K562 (cell line): ENCODE measurements around the gene FOXS1. TPM values are rescaled to one million over a fixed set of nuclear protein-coding genes. Genes with fewer than 3 reads are reported as not detected.

Experiments used
- ATAC-seq: fragments of 200-7000 bp; cut with Tn5 transposase; 3 replicates; pipeline ENCODE4 v1.9.1; 2020; ENCODE audit warnings: moderate library complexity
- BruUV-seq: library from RNA; stranded (reverse); fragments of 400-500 nt; replicated peaks from 2 replicates; lab custom pipeline; 2021; lab: Mats Ljungman, UMichigan
- CTCF ChIA-PET: fragments of 300-600 bp; formaldehyde crosslinking; extraction: SDS; loops from one replicate; lab custom pipeline; 2021; ENCODE audit warnings: low intra/inter-chr PET ratio; lab: Yijun Ruan, JAX
- POLR2A ChIA-PET: fragments of 300-600, 350-650 bp; sonication (Branson Sonifier 250); formaldehyde crosslinking; extraction: SDS; loops from one replicate; lab custom pipeline; 2021; ENCODE audit warnings: antibody characterized with exemption, inconsistent platforms; lab: Yijun Ruan, JAX
- DNase-seq, 4 experiments: peaks; one replicate each; pipeline versions ENCODE4 v3.0.0 to v3.0.0-alpha.2; 2011 to 2018; ENCODE audit warnings: low spot score in 3 of 4, mixed read lengths in 3 of 4; ENCODE audit errors: extremely low read depth in 1 of 4
- FAIRE-seq: peaks from 2 replicates; lab custom pipeline; 2011; peaks lifted over from hg19 to GRCh38; lab: Jason Lieb, UNC
- H2AFZ ChIP-seq: 2 replicates; pipeline ENCODE4 v1.6.0; 2011; ENCODE audit warnings: low read depth, low read length, control low read depth, inconsistent platforms
- H3K27ac ChIP-seq: fragments of 200-600 bp; 3 replicates; pipeline ENCODE4 v1.8.0; 2011; ENCODE audit warnings: low read depth, mild to moderate bottlenecking, control low read depth, inconsistent platforms, low read length, moderate library complexity, mixed read lengths; ENCODE audit errors: extremely low read depth
- H3K27me3 ChIP-seq, 2 experiments: fragments of 300-600 bp in 1 of 2; 2 replicates in 1 of 2; 3 replicates in 1 of 2; pipeline versions ENCODE4 v1.6.0 to v1.8.0; 2011; ENCODE audit warnings: inconsistent platforms in 2 of 2, low read length in 2 of 2, mild to moderate bottlenecking in 1 of 2, mixed read lengths in 1 of 2, moderate library complexity in 1 of 2; ENCODE audit not compliant: control insufficient read depth in 2 of 2, insufficient read depth in 2 of 2
- H3K36me3 ChIP-seq: fragments of 300-600 bp; 3 replicates; pipeline ENCODE4 v1.8.0; 2011; ENCODE audit warnings: mild to moderate bottlenecking, low read length, inconsistent platforms; ENCODE audit not compliant: control insufficient read depth, insufficient read depth
- H3K4me1 ChIP-seq, 2 experiments: fragments of 200-600 bp in 1 of 2; replicated peaks in 1 of 2; 2 replicates in 1 of 2; 3 replicates in 1 of 2; pipeline versions ENCODE4 v1.5.1 to v1.8.0; 2011; ENCODE audit warnings: inconsistent platforms in 2 of 2, low read length in 2 of 2, mild to moderate bottlenecking in 1 of 2, mixed read lengths in 1 of 2, moderate library complexity in 1 of 2; ENCODE audit not compliant: control insufficient read depth in 2 of 2, insufficient read depth in 2 of 2
- H3K4me2 ChIP-seq: 2 replicates; pipeline ENCODE4 v1.6.1; 2011; ENCODE audit warnings: low read length, control low read depth, inconsistent platforms, mixed read lengths; ENCODE audit not compliant: insufficient read depth
- H3K4me3 ChIP-seq: fragments of 200-600 bp; sonication (generic), shearing (Covaris generic); 2 replicates; pipeline ENCODE4 v1.5.1; 2016; ENCODE audit warnings: control low read depth, inconsistent platforms
- H3K79me2 ChIP-seq: fragments of 200-600 bp; 3 replicates; pipeline ENCODE4 v1.8.0; 2011; ENCODE audit warnings: low read length, inconsistent platforms; ENCODE audit not compliant: control insufficient read depth, insufficient read depth
- H3K9ac ChIP-seq, 2 experiments: 2 replicates each; pipeline versions ENCODE4 v1.6.0 to v1.6.1; 2011; ENCODE audit warnings: low read depth in 2 of 2, low read length in 2 of 2, control low read depth in 1 of 2, inconsistent platforms in 1 of 2, mild to moderate bottlenecking in 1 of 2, mixed read lengths in 1 of 2; ENCODE audit not compliant: insufficient read depth in 1 of 2
- H3K9me1 ChIP-seq: one replicate; pipeline ENCODE4 v1.6.0; 2011; ENCODE audit warnings: inconsistent platforms, mild to moderate bottlenecking, low read length, moderate library complexity; ENCODE audit not compliant: control insufficient read depth, insufficient read depth
- H3K9me3 ChIP-seq: replicated peaks from 2 replicates; pipeline ENCODE4 v1.5.1; 2011; ENCODE audit warnings: low read depth, low read length, inconsistent platforms; ENCODE audit not compliant: control insufficient read depth, insufficient read depth
- H4K20me1 ChIP-seq: replicated peaks from 2 replicates; pipeline ENCODE4 v1.6.1; 2011; ENCODE audit warnings: low read length, inconsistent platforms, mixed read lengths; ENCODE audit not compliant: control insufficient read depth, insufficient read depth
- CHCHD3 ChIP-seq: fragments of 250-450 bp; sonication (Bioruptor Pico); IDR thresholded peaks from 2 replicates; pipeline ENCODE4 v2.1.2; 2022; ENCODE audit warnings: mild to moderate bottlenecking
- MCM2 ChIP-seq: fragments of 450-650 bp; IDR thresholded peaks from 2 replicates; pipeline ENCODE4 v1.6.1; 2017; ENCODE audit warnings: low read depth, mild to moderate bottlenecking
- MYNN ChIP-seq, 2 experiments: sonication (generic); formaldehyde crosslinking in 1 of 2; IDR thresholded peaks; 2 replicates each; pipeline versions ENCODE4 v1.5.0 to v1.6.1; 2016 to 2020; ENCODE audit warnings: antibody characterized with exemption in 1 of 2, missing genetic modification reagents in 1 of 2
- RHOXF2B ChIP-seq: fragments of 250-450 bp; sonication (Bioruptor Pico); conservative IDR thresholded peaks from 2 replicates; pipeline ENCODE4 v1.5.1; 2021
- SIN3A ChIP-seq, 2 experiments: fragments of 150-350 bp in 1 of 2; IDR thresholded peaks; 2 replicates each; pipeline ENCODE4 v1.6.1; 2011 to 2016; ENCODE audit warnings: borderline replicate concordance in 2 of 2, low read depth in 2 of 2, low read length in 2 of 2, mild to moderate bottlenecking in 2 of 2, moderate library complexity in 2 of 2; ENCODE audit not compliant: control insufficient read depth in 1 of 2
- SMAD1 ChIP-seq: fragments of 150-350 bp; IDR thresholded peaks from 2 replicates; pipeline ENCODE4 v1.6.1; 2014; ENCODE audit warnings: low read length, low read depth; ENCODE audit not compliant: partially characterized antibody
- SPI1 ChIP-seq: IDR thresholded peaks from 2 replicates; pipeline ENCODE4 v1.6.1; 2011; ENCODE audit warnings: low read depth, low read length, control low read depth, borderline replicate concordance
- TRIM28 ChIP-seq: fragments of 450-650 bp; IDR thresholded peaks from 2 replicates; pipeline ENCODE4 v1.6.1; 2017
- XRCC5 ChIP-seq: fragments of 200-400 bp; formaldehyde crosslinking; IDR thresholded peaks from 2 replicates; pipeline ENCODE4 v1.6.1; 2017; ENCODE audit warnings: low read depth, mild to moderate bottlenecking, low read length
- ZNF217 ChIP-seq: sonication (generic); formaldehyde crosslinking; IDR thresholded peaks from 2 replicates; pipeline ENCODE4 v1.8.0; 2022; ENCODE audit warnings: mild to moderate bottlenecking, missing genetic modification reagents
- ZNF24 ChIP-seq: fragments of 450-650 bp; IDR thresholded peaks from 2 replicates; pipeline ENCODE4 v1.6.1; 2016
- ZNF282 ChIP-seq: sonication (generic); formaldehyde crosslinking; IDR thresholded peaks from 2 replicates; pipeline ENCODE4 v1.8.1; 2023; ENCODE audit warnings: missing genetic modification reagents
- ZNF785 ChIP-seq: fragments of 250-450 bp; sonication (Bioruptor Pico); IDR thresholded peaks from 2 replicates; pipeline ENCODE4 v1.4.0; 2020; ENCODE audit warnings: mild to moderate bottlenecking
- WGBS: fragments of 100-300 bp; shearing (Covaris generic); methylation state at CpG from one replicate; pipeline ENCODE4 v1.1.6; 2016; ENCODE audit warnings: low coverage, mixed read lengths; ENCODE audit not compliant: insufficient coverage; ENCODE audit errors: missing lambda C conversion rate; 5-methylcytosine and 5-hydroxymethylcytosine counted together
- in situ Hi-C: fragments of 300-500 bp; cut with MboI; formaldehyde crosslinking; loops from 4 replicates; pipeline ENCODE4 v1.15.0; 2018; ENCODE audit warnings: inconsistent platforms, mixed read lengths
- intact Hi-C: fragments of 100-400 bp; cut with micrococcal nuclease; formaldehyde crosslinking; loops from 2 replicates; pipeline ENCODE4 v1.14.2; 2022
- polyA plus RNA-seq, 8 experiments: library from polyadenylated mRNA; depleted of rRNA in 4 of 8; stranded (reverse) in 5 of 8; unstranded in 3 of 8; fragments of >200 nt; fragmentation: Nextera tagmentation in 2 of 8; fragmentation: Illumina TruSeq in 1 of 8; extraction: Ambion mirVana in 2 of 8; extraction: Trizol in 1 of 8; gene quantifications; 2 replicates each; pipeline versions ENCODE4 v1.2.1 to v1.2.3, GENCODE V29; 2011 to 2014; ENCODE audit warnings: inconsistent platforms in 1 of 8, missing spikeins in 1 of 8
- total RNA-seq, 7 experiments: library from RNA; depleted of rRNA in 6 of 7; stranded (reverse); fragments of >200 nt in 6 of 7; fragmentation: Illumina TruSeq in 2 of 7; extraction: Trizol in 2 of 7; gene quantifications; 2 replicates each; pipeline versions ENCODE4 v1.2.1 to v1.2.3, GENCODE V29; 2011 to 2021; ENCODE audit warnings: low replicate concordance in 1 of 7
- TF ChIP-seq, protein P1 (sequence below): fragments of 450-650 bp; IDR thresholded peaks from 2 replicates; pipeline ENCODE4 v1.6.1; 2016; ENCODE audit warnings: low read depth, mild to moderate bottlenecking, moderate library complexity
- TF ChIP-seq, protein P2 (sequence below): sonication (generic); formaldehyde crosslinking; IDR thresholded peaks from 2 replicates; pipeline ENCODE4 v1.8.0; 2022; ENCODE audit warnings: mild to moderate bottlenecking, missing genetic modification reagents, borderline replicate concordance
- TF ChIP-seq, protein P3 (sequence below), 2 experiments: fragments of 450-650 bp; conservative IDR thresholded peaks; 2 replicates each; pipeline ENCODE4 v1.6.1; 2017; ENCODE audit warnings: mild to moderate bottlenecking in 2 of 2, moderate library complexity in 2 of 2

FOXS1 gene
- total and polyA plus RNA-seq, 9 of the 15 experiments (the other 6 are each of a cell fraction or from before 2014, with no cell fraction given): not detected

DNA sequence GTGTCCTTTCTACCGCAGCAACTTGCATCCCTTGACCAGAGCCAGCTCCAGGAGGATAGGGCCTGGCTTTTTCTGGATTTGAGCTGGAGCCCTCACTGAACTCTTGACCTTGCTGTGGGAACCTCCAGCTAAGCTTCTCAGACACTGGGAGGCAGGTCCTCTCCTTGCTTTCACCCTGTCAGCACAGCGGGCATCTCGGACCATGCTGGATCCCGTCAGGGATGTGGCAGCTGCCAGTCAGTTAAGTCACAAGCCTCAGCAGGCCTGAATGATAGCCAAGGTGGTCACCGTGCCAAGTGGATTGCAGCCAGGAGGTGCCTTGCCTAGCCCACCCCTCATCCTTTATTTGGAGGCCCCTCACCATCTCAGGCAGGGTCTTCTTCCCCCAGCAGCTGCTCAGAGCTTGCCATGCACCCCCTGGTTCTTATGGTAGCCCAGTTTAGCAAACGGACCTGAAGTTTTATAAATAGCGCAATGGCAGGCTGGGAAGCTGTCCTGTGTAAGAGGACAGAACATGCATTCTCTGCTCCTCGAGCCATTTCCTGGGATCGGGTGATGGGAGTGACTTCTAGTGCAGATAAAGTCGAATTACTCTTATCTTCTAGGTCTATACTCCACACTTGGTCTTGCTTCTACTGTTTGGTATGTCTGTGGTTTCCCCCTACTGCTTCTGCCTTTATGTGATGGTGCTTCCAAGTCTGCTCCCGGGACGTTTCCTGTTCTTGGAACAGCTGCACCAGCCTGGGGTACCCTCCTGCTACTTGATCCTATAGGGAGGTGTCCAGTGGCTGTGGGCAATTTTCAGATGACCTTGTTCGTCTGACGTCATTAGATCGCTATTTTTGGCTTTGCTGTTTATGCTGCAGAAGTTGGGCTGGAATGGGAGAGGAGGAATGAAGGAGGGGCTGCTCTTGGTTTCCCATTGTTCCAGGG is 33.3 kb downstream of the FOXS1 start (continued):
- TF ChIP-seq MYNN (IDR thresholded peaks at IDR 0.05) (no peak), MYNN (CRISPR knock-in tag; IDR thresholded peaks at IDR 0.05) (no peak), ZNF24 (no peak), CHCHD3 (CRISPR knock-in tag) (no peak), XRCC5 (no peak), SPI1 (0 out of 2 replicates have a peak, but pooled peaks have one; percentile 1), ZNF785 (no peak), RHOXF2B (CRISPR knock-in tag) (no peak)
- TF ChIP-seq, protein P1, sequence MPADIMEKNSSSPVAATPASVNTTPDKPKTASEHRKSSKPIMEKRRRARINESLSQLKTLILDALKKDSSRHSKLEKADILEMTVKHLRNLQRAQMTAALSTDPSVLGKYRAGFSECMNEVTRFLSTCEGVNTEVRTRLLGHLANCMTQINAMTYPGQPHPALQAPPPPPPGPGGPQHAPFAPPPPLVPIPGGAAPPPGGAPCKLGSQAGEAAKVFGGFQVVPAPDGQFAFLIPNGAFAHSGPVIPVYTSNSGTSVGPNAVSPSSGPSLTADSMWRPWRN: peak; percentile 77

DNA sequence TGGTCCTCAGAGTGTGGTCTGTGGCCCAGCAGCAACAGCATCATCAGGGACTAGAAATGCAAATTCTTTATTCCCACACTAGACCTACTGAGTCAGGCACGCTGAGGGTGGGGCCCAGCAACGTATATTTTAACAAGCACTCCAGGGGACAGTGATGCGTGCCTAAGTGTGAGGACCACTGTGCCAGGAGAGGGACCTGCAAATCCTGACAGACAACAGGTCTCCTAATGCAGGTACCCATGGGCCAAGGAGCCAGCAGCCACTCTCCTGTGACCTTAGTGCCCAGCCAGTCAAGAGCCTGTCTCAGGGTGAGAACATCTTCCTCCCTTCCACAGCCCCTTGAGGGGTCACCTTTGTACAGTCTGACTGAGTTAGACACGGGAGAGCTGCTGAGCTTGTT is 34.2 kb downstream of the FOXS1 start:
- BruUV-seq: no TSS peak
- no peak overlapping the region for H2AFZ ChIP-seq
- H3K27ac ChIP-seq: no peak overlapping the region
- POLR2A ChIA-PET: interaction anchor here (1.1 kb wide), 1 partner anchor 14 kb away, joined by 4 read pairs; no protein-coding TSS in a partner anchor
- FAIRE-seq (no peak), ATAC-seq (no peak), DNase-seq (no peak)
- WGBS: 63% methylated on average over 2 of the region's 4 CpGs
- H3K9me3 ChIP-seq: no peaks in the 10 kb centered on the region
- no peak overlapping the region for H3K4me3 ChIP-seq
- H4K20me1 ChIP-seq: peaks cover 8% of the 10 kb centered on the region
- H3K9me1 ChIP-seq: peaks cover 5% of the 10 kb centered on the region
- peaks cover 8 to 16% of the 10 kb centered on the region in 2 experiments for H3K4me1 ChIP-seq
- no peaks in the 10 kb centered on the region for H3K27me3 ChIP-seq
- no peaks in the 10 kb centered on the region for H3K79me2 ChIP-seq
- H3K36me3 ChIP-seq: peaks cover 19% of the 10 kb centered on the region
- CTCF ChIA-PET: no interaction called here
- H3K4me2 ChIP-seq: no peak overlapping the region
- no peak overlapping the region for H3K9ac ChIP-seq
- intact Hi-C loops: no loop called here
- in situ Hi-C loops: no loop called here
- TF ChIP-seq SMAD1 (no peak), TRIM28 (no peak), ZNF217 (no peak), MCM2 (no peak), ZNF282 (CRISPR knock-in tag) (no peak), SIN3A (IDR thresholded peaks at IDR 0.05; ENCODE audit: borderline replicate concordance in 2 of 2, control insufficient read depth in 1 of 2, low read depth in 2 of 2, low read length in 2 of 2) (no peak)
- TF ChIP-seq, protein P2, sequence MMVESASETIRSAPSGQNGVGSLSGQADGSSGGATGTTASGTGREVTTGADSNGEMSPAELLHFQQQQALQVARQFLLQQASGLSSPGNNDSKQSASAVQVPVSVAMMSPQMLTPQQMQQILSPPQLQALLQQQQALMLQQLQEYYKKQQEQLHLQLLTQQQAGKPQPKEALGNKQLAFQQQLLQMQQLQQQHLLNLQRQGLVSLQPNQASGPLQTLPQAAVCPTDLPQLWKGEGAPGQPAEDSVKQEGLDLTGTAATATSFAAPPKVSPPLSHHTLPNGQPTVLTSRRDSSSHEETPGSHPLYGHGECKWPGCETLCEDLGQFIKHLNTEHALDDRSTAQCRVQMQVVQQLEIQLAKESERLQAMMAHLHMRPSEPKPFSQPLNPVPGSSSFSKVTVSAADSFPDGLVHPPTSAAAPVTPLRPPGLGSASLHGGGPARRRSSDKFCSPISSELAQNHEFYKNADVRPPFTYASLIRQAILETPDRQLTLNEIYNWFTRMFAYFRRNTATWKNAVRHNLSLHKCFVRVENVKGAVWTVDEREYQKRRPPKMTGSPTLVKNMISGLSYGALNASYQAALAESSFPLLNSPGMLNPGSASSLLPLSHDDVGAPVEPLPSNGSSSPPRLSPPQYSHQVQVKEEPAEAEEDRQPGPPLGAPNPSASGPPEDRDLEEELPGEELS (CRISPR knock-in tag): no peak
- TF ChIP-seq, protein P3, sequence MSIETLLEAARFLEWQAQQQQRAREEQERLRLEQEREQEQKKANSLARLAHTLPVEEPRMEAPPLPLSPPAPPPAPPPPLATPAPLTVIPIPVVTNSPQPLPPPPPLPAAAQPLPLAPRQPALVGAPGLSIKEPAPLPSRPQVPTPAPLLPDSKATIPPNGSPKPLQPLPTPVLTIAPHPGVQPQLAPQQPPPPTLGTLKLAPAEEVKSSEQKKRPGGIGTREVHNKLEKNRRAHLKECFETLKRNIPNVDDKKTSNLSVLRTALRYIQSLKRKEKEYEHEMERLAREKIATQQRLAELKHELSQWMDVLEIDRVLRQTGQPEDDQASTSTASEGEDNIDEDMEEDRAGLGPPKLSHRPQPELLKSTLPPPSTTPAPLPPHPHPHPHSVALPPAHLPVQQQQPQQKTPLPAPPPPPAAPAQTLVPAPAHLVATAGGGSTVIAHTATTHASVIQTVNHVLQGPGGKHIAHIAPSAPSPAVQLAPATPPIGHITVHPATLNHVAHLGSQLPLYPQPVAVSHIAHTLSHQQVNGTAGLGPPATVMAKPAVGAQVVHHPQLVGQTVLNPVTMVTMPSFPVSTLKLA (conservative IDR thresholded peaks at IDR 0.05): no peak
